Keratinocyte (primary cell): ENCODE measurements around the gene ATP6V0A4.

Source experiments
- EZH2 ChIP-seq: IDR thresholded peaks from one replicate; pipeline ENCODE4 v1.6.1; 2012; ENCODE audit warnings: inconsistent platforms, mild to moderate bottlenecking, low read length, moderate library complexity
- TF ChIP-seq, protein P1 (sequence below), 3 experiments: IDR thresholded peaks in 1 of 3; conservative IDR thresholded peaks in 1 of 3; optimal IDR thresholded peaks in 1 of 3; 2 replicates in 2 of 3; 3 replicates in 1 of 3; pipeline versions ENCODE3 to v1.5.1; 2011; ENCODE audit warnings: low read length in 3 of 3, mild to moderate bottlenecking in 3 of 3, moderate library complexity in 2 of 3, control low read depth in 1 of 3, inconsistent platforms in 1 of 3; ENCODE audit not compliant: insufficient read depth in 2 of 3; ENCODE audit errors: extremely low read depth in 1 of 3

DNA sequence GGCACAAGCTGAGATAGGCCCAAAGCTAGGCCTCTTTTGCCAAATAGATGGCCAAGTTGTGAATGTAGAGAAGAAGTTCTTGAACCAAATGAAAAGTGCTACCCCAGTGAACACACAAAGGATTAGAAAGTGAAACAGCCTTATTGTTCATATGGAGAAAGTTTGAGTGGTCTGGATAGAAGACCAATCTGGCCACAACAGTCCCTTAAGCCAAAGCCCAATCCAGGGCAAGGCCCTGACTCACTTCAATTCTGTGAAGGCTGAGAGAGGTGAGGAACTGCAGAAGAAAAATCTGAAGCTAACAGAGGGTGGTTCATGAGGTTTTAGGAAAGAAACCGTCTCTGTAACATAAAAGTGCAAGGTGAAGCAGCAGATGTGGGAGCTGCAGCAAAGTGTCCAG is 18.7 kb upstream of the ATP6V0A4 start:
- TF ChIP-seq, protein P1, sequence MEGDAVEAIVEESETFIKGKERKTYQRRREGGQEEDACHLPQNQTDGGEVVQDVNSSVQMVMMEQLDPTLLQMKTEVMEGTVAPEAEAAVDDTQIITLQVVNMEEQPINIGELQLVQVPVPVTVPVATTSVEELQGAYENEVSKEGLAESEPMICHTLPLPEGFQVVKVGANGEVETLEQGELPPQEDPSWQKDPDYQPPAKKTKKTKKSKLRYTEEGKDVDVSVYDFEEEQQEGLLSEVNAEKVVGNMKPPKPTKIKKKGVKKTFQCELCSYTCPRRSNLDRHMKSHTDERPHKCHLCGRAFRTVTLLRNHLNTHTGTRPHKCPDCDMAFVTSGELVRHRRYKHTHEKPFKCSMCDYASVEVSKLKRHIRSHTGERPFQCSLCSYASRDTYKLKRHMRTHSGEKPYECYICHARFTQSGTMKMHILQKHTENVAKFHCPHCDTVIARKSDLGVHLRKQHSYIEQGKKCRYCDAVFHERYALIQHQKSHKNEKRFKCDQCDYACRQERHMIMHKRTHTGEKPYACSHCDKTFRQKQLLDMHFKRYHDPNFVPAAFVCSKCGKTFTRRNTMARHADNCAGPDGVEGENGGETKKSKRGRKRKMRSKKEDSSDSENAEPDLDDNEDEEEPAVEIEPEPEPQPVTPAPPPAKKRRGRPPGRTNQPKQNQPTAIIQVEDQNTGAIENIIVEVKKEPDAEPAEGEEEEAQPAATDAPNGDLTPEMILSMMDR (optimal IDR thresholded peaks at IDR 0.05 in 1 of 3, IDR thresholded peaks at IDR 0.05 in 1 of 3, conservative IDR thresholded peaks at IDR 0.05 in 1 of 3; ENCODE audit: extremely low read depth in 1 of 3, insufficient read depth in 2 of 3, low read length in 3 of 3): no peak
- TF ChIP-seq EZH2: no peak
